GM12801 (cell line): ENCODE measurements around the gene VOPP1.

Source experiments
- CTCF ChIP-seq: IDR thresholded peaks from one replicate; pipeline ENCODE4 v1.5.1; 2011; ENCODE audit warnings: control low read depth; ENCODE audit not compliant: insufficient read length; ENCODE audit errors: extremely low read depth

Gene VOPP1

GRCh38 chr7:55488804-55489340, 83.4 kb downstream of the VOPP1 start:
- TF ChIP-seq CTCF, result no peak

- no peak for TF ChIP-seq CTCF
These were observed 84.1 kb downstream of the VOPP1 start for GRCh38 chr7:55488216-55488615.

- no peak for TF ChIP-seq CTCF
These were observed 85.3 kb downstream of the VOPP1 start for GRCh38 chr7:55486991-55487390.

- no peak for TF ChIP-seq CTCF
These were observed 86.1 kb downstream of the VOPP1 start for GRCh38 chr7:55486192-55486590.

- TF ChIP-seq CTCF, result no peak
These were observed 86.7 kb downstream of the VOPP1 start for GRCh38 chr7:55485501-55486191.

GRCh38 chr7:55484834-55485233, 87.5 kb downstream of the VOPP1 start:
- TF ChIP-seq CTCF, result no peak

- TF ChIP-seq CTCF, result no peak
These were observed 88.1 kb downstream of the VOPP1 start for GRCh38 chr7:55484241-55484640.
